D721Med (cell line): ENCODE data around the gene LRSAM1.

Experiments used
- DNase-seq: peaks from one replicate; pipeline ENCODE4 v3.0.0; 2011; ENCODE audit warnings: low spot score; ENCODE audit not compliant: insufficient read length
- FAIRE-seq: peaks from 2 replicates; lab custom pipeline; 2011; peaks lifted over from hg19 to GRCh38; lab: Jason Lieb, UNC
- CTCF ChIP-seq: IDR thresholded peaks from 2 replicates; pipeline ENCODE4 v1.5.1; 2012; ENCODE audit warnings: mild to moderate bottlenecking, control low read depth; ENCODE audit not compliant: insufficient read depth; ENCODE audit errors: missing control alignments

LRSAM1 gene

GRCh38 chr9:127498298-127498697, 47.0 kb downstream of the LRSAM1 start:
- TF ChIP-seq CTCF: no peak
- DNase-seq (no peak), FAIRE-seq (no peak)

- no peak for FAIRE-seq
- no peak for TF ChIP-seq CTCF
- no peak for DNase-seq
Observed at GRCh38 chr9:127500399-127500798, 49.1 kb downstream of the LRSAM1 start.

- no peak for FAIRE-seq
- no peak for DNase-seq
- no peak for TF ChIP-seq CTCF
Observed at GRCh38 chr9:127500862-127501261, 49.6 kb downstream of the LRSAM1 start.

- DNase-seq: no peak
- FAIRE-seq: no peak
- TF ChIP-seq CTCF: no peak
Observed at GRCh38 chr9:127501821-127502343, 50.6 kb downstream of the LRSAM1 start.

- DNase-seq: no peak
- FAIRE-seq: no peak
- TF ChIP-seq CTCF: no peak
Observed at GRCh38 chr9:127502706-127503378, 51.5 kb downstream of the LRSAM1 start.

- DNase-seq (no peak), FAIRE-seq (no peak)
- no peak for TF ChIP-seq CTCF
Observed at GRCh38 chr9:127503379-127503921, 52.1 kb downstream of the LRSAM1 start.
